Activated CD8-positive, alpha-beta memory T cell treated with anti-CD3 and anti-CD28 coated beads, Interleukin-2, amount 50 U/mL, for 48 hours (primary cell): ENCODE data around the gene TTLL12.
"Not testable (repeated sequence)": the region's sequence is repeated elsewhere in the genome, so short reads cannot be mapped to it uniquely, and the experiment has no call there.

Experiments used
- DNase-seq: peaks from one replicate; pipeline ENCODE4 v3.0.0-alpha.2; 2020

Gene TTLL12

GRCh38 chr22:43152003-43152356 lies 35.0 kb downstream of the TTLL12 start:
- DNase-seq = peak; percentile 60

- DNase-seq = peak; percentile 85
Measured at GRCh38 chr22:43151251-43152002, 35.5 kb downstream of the TTLL12 start, which contains the start of gene TSPO. Gene TSPO (plus strand): TSS chr22:43151559. CDS start chr22:43159239, 7,680 bp downstream.

GRCh38 chr22:43150731-43151206 lies 36.2 kb downstream of the TTLL12 start:
- no peak for DNase-seq

- DNase-seq = no peak
Measured at GRCh38 chr22:43148581-43148980, 38.4 kb downstream of the TTLL12 start.

GRCh38 chr22:43147821-43148220 lies 39.1 kb downstream of the TTLL12 start:
- no peak for DNase-seq

GRCh38 chr22:43146332-43146731 lies 40.6 kb downstream of the TTLL12 start:
- not testable (repeated sequence) for DNase-seq

- DNase-seq = not testable (repeated sequence)
Measured at GRCh38 chr22:43145371-43145770, 41.6 kb downstream of the TTLL12 start.

GRCh38 chr22:43144949-43145348 lies 42.0 kb downstream of the TTLL12 start:
- no peak for DNase-seq

- DNase-seq = peak; percentile 94
Measured at GRCh38 chr22:43142880-43143562, 43.9 kb downstream of the TTLL12 start, which contains the start of gene MCAT. Gene MCAT (minus strand): TSS chr22:43143398. CDS start chr22:43143348, 50 bp downstream.

- DNase-seq = no peak
Measured at GRCh38 chr22:43136801-43137200, 50.1 kb downstream of the TTLL12 start.

GRCh38 chr22:43136255-43136654 lies 50.7 kb downstream of the TTLL12 start:
- peak; percentile 73 for DNase-seq

GRCh38 chr22:43135565-43135964 lies 51.4 kb downstream of the TTLL12 start:
- no peak for DNase-seq

GRCh38 chr22:43134553-43134952 lies 52.4 kb downstream of the TTLL12 start:
- DNase-seq = no peak

- DNase-seq = no peak
Measured at GRCh38 chr22:43133401-43133800, 53.5 kb downstream of the TTLL12 start.

GRCh38 chr22:43131773-43132501 lies 55.0 kb downstream of the TTLL12 start:
- DNase-seq = no peak

GRCh38 chr22:43129426-43130425 lies 57.2 kb downstream of the TTLL12 start:
- DNase-seq = no peak

- no peak for DNase-seq
Measured at GRCh38 chr22:43128928-43129424, 58.0 kb downstream of the TTLL12 start.

GRCh38 chr22:43128116-43128515 lies 58.8 kb downstream of the TTLL12 start:
- DNase-seq = no peak

- DNase-seq = no peak
Measured at GRCh38 chr22:43127166-43127908, 59.6 kb downstream of the TTLL12 start.

- no peak for DNase-seq
Measured at GRCh38 chr22:43126501-43127165, 60.3 kb downstream of the TTLL12 start.
